ENCODE results near the gene YBX1.
"Not testable (repeated sequence)": the region's sequence is repeated elsewhere in the genome, so short reads cannot be mapped to it uniquely, and the experiment has no call there.

Gene YBX1

DNA sequence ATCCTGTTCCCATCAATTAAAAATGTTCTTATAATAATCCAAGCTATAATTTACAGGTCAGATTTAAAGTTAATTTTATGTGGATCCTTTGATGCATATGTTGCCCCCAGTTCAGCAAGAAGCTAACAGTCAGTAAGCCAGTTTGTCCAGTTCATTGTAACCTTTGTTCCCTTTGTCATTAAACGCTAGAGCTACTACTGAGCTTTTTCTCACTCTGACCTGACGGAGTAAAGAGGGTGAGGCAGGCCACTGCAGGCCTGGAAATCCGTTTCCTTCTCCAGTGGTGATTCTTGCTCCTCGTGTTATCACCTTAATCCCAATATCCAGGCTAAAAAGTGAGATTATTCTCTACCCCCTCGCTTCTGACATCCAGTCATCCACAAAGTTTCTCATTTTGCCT, 10.2 kb downstream of the YBX1 start:
- Histone ChIP-seq H3K4me2 (ENCODE audit: low read length) (no peak overlapping the region), H3K27ac (no peak overlapping the region), H3K4me1 (no peaks in the 10 kb centered on the region), H3K36me3 (ENCODE audit: control insufficient read depth, insufficient read depth, low read length) (no peaks in the 10 kb centered on the region), H3K9ac (no peak overlapping the region), H3K27me3 (ENCODE audit: control insufficient read depth, insufficient read depth, low read length) (no peaks in the 10 kb centered on the region), H2AFZ (no peak overlapping the region), H3K9me3 (ENCODE audit: control insufficient read depth, low read length) (no peaks in the 10 kb centered on the region), H3K4me3 (ENCODE audit: low read depth, low read length) (no peak overlapping the region), H3K79me2 (peaks cover 10% of the 10 kb centered on the region)
- TF ChIP-seq, protein P1, sequence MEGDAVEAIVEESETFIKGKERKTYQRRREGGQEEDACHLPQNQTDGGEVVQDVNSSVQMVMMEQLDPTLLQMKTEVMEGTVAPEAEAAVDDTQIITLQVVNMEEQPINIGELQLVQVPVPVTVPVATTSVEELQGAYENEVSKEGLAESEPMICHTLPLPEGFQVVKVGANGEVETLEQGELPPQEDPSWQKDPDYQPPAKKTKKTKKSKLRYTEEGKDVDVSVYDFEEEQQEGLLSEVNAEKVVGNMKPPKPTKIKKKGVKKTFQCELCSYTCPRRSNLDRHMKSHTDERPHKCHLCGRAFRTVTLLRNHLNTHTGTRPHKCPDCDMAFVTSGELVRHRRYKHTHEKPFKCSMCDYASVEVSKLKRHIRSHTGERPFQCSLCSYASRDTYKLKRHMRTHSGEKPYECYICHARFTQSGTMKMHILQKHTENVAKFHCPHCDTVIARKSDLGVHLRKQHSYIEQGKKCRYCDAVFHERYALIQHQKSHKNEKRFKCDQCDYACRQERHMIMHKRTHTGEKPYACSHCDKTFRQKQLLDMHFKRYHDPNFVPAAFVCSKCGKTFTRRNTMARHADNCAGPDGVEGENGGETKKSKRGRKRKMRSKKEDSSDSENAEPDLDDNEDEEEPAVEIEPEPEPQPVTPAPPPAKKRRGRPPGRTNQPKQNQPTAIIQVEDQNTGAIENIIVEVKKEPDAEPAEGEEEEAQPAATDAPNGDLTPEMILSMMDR (IDR thresholded peaks at IDR 0.05): no peak

DNA sequence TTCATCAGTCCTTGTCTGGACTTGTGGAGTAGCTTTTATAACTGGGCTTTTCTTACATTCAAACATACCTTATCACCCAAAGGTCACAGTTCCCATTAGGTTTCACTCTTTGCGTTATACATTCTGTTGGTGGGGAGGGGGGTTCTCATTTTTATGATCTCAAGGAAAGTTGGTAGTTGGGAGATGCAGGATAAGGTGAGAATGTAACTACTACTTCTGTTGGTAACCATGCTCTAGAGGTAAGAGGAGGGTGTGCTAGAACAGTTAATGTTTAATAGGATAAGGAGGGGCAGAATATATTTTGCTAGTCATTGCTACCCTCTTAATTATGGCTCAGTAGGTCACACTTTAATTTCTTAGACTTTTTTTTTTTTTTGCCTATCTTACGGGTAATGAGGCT, 10.7 kb downstream of the YBX1 start:
- H3K9ac ChIP-seq: no peak overlapping the region
- no peak overlapping the region for H3K27ac ChIP-seq
- H3K27me3 ChIP-seq (ENCODE audit: control insufficient read depth, insufficient read depth, low read length): no peaks in the 10 kb centered on the region
- peaks cover 6% of the 10 kb centered on the region for H3K79me2 ChIP-seq
- no peak overlapping the region for H3K4me3 ChIP-seq (ENCODE audit: low read depth, low read length)
- H3K4me1 ChIP-seq: no peaks in the 10 kb centered on the region
- H2AFZ ChIP-seq: no peak overlapping the region
- TF ChIP-seq, protein P1 (IDR thresholded peaks at IDR 0.05): no peak
- no peaks in the 10 kb centered on the region for H3K9me3 ChIP-seq (ENCODE audit: control insufficient read depth, low read length)
- no peaks in the 10 kb centered on the region for H3K36me3 ChIP-seq (ENCODE audit: control insufficient read depth, insufficient read depth, low read length)
- no peak overlapping the region for H3K4me2 ChIP-seq (ENCODE audit: low read length)

DNA sequence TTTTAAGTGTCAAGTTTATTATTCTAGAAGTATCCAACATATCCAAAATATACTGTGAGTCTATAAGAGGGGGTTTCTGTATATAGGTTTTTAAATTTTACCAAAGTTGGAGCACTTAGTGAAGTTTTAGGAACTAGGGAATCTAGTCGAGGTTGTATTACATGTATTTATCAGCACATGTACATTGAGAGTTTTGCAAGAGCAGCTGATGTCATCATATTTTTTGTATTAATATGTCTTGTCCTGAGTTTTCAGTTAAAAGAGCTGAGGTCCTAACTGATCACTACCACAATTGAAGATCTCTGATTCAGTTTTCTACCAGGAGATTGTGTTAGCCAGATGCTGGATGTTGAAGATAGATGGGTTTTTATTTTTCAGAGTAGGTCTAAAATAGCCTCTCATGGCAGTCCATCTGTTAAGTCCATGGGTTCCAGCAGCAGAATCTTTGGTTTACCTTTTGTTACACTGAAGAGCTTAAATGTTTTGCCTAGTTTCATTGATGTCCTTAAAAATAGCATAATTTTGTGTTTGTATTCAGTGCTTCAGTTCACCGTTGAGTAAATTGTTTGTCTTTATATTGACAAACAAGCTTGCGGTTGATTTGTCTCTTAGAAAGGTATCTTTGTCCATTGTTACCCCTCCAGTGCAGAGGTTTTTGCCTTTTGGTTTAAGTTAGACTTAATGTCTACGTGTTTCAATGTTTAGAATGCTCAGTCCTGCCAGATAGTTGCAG, 16.0 kb downstream of the YBX1 start:
- Histone ChIP-seq H3K27me3 (ENCODE audit: control insufficient read depth, insufficient read depth, low read length) (no peaks in the 10 kb centered on the region), H3K79me2 (no peaks in the 10 kb centered on the region), H3K4me1 (no peaks in the 10 kb centered on the region), H3K4me2 (ENCODE audit: low read length) (no peak overlapping the region), H3K9me3 (ENCODE audit: control insufficient read depth, low read length) (no peaks in the 10 kb centered on the region), H3K27ac (no peak overlapping the region), H3K9ac (no peak overlapping the region), H2AFZ (no peak overlapping the region), H3K36me3 (ENCODE audit: control insufficient read depth, insufficient read depth, low read length) (no peaks in the 10 kb centered on the region), H3K4me3 (ENCODE audit: low read depth, low read length) (no peak overlapping the region)
- TF ChIP-seq, protein P1 (IDR thresholded peaks at IDR 0.05): no peak

DNA sequence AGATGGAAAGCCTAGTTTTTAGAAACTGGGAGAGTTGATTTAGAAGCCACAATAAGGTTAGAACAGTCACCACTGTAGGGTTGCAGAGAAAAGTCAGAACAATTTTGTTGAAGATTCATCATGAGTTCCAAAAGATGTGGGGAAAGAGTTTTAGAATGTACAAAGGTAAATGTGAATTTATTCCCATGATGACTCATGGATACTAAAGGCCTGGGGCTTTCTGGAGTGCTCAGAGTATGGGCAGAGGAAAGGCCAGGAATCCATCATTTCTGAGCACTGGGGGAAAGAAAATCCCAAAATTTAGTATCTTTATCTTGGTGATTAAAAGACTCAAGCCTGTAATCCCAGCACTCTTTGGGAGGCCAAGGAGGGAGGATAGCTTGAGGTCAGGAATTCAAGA, 17.8 kb downstream of the YBX1 start:
- H3K4me3 ChIP-seq (ENCODE audit: low read depth, low read length): no peak overlapping the region
- no peaks in the 10 kb centered on the region for H3K27me3 ChIP-seq (ENCODE audit: control insufficient read depth, insufficient read depth, low read length)
- TF ChIP-seq, protein P1 (IDR thresholded peaks at IDR 0.05): no peak
- H3K9me3 ChIP-seq (ENCODE audit: control insufficient read depth, low read length): no peaks in the 10 kb centered on the region
- no peak overlapping the region for H3K27ac ChIP-seq
- no peak overlapping the region for H3K9ac ChIP-seq
- no peak overlapping the region for H2AFZ ChIP-seq
- H3K4me1 ChIP-seq: no peaks in the 10 kb centered on the region
- H3K79me2 ChIP-seq: no peaks in the 10 kb centered on the region
- no peaks in the 10 kb centered on the region for H3K36me3 ChIP-seq (ENCODE audit: control insufficient read depth, insufficient read depth, low read length)
- H3K4me2 ChIP-seq (ENCODE audit: low read length): no peak overlapping the region

DNA sequence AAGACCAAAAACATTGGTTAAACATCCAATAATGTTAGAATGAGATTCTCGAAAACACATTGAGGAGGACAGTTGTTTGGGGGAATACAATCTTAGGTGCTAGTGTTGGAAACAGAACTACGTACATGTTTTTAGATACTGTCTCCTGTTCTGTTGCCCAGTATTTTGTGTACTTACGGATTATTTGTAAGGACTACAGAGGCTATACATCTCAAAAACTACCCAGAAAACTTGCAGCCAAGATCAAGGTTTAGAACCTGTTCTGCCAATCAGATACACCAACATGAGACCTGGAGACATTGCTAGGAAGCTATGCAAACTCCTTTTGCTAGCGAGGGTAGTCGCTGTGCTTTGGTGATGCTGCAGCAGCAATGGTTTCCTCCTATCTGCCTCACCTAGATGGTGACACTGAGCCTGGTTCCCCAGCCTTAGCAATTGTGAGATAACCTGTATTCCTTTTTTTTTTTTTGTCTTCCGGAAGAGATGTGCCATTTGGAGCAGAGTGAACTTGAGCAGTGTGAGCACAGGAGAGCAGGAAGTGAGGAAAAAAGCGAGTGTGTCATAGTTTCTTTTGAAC, 21.8 kb downstream of the YBX1 start:
- Histone ChIP-seq H3K27me3 (ENCODE audit: control insufficient read depth, insufficient read depth, low read length) (no peaks in the 10 kb centered on the region), H3K4me1 (no peaks in the 10 kb centered on the region), H2AFZ (no peak overlapping the region), H3K9ac (no peak overlapping the region), H3K9me3 (ENCODE audit: control insufficient read depth, low read length) (no peaks in the 10 kb centered on the region), H3K4me3 (ENCODE audit: low read depth, low read length) (no peak overlapping the region), H3K36me3 (ENCODE audit: control insufficient read depth, insufficient read depth, low read length) (no peaks in the 10 kb centered on the region), H3K4me2 (ENCODE audit: low read length) (no peak overlapping the region), H3K79me2 (no peaks in the 10 kb centered on the region), H3K27ac (no peak overlapping the region)
- TF ChIP-seq, protein P1 (IDR thresholded peaks at IDR 0.05): no peak

DNA sequence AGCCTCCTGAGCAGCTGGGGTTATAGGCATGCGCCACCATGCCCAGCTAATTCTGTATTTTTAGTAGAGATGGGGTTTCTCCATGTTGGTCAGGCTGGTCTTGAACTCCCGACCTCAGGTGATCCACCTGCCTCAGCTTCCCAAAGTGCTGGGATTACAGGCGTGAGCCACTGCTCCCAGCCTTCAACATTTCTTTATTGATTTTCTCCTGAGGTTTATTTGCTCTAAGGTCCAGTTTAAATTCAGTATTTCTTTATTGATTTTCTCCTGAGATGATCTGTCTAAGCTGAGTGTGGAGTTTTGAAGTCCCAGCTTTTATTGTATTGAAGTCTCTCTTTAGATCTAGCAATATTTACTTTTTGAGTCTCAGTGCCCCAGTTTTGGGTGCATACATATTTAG, 30.6 kb downstream of the YBX1 start:
- H3K36me3 ChIP-seq (ENCODE audit: control insufficient read depth, insufficient read depth, low read length); H2AFZ ChIP-seq; H3K27me3 ChIP-seq (ENCODE audit: control insufficient read depth, insufficient read depth, low read length): not testable (repeated sequence)

More for the DNA sequence above, 30.6 kb downstream of the YBX1 start:
- not testable (repeated sequence) for H3K9ac ChIP-seq; H3K9me3 ChIP-seq (ENCODE audit: control insufficient read depth, low read length); H3K4me2 ChIP-seq (ENCODE audit: low read length); H3K79me2 ChIP-seq; H3K27ac ChIP-seq; H3K4me3 ChIP-seq (ENCODE audit: low read depth, low read length); H3K4me1 ChIP-seq
